DOHH2 (cell line): ENCODE results near the gene RNASET2.

Experiments used
- H3F3A ChIP-seq: fragments of 200-600 bp; sonication (generic), shearing (Covaris generic); 2 replicates; pipeline ENCODE4 v1.6.0; 2016; ENCODE audit warnings: antibody characterized with exemption, mild to moderate bottlenecking; ENCODE audit not compliant: control insufficient read depth, insufficient read depth
- H3K27ac ChIP-seq: fragments of 200-600 bp; sonication (generic); 2 replicates; pipeline ENCODE4 v1.5.1; 2014; ENCODE audit warnings: low read depth, mild to moderate bottlenecking, low read length, moderate library complexity
- H3K27me3 ChIP-seq: fragments of 200-600 bp; sonication (generic); 2 replicates; pipeline ENCODE4 v1.6.1; 2014; ENCODE audit warnings: mild to moderate bottlenecking, low read length, mixed read lengths; ENCODE audit not compliant: control insufficient read depth
- H3K36me3 ChIP-seq: fragments of 200-600 bp; sonication (generic); 2 replicates; pipeline ENCODE4 v1.6.1; 2014; ENCODE audit warnings: mild to moderate bottlenecking, low read length, moderate library complexity, mixed read lengths; ENCODE audit not compliant: control insufficient read depth
- H3K4me1 ChIP-seq: fragments of 200-600 bp; sonication (generic); 2 replicates; pipeline ENCODE4 v1.6.1; 2014; ENCODE audit warnings: mild to moderate bottlenecking, low read length, mixed read lengths; ENCODE audit not compliant: control insufficient read depth
- H3K4me2 ChIP-seq: fragments of 200-600 bp; sonication (generic); 2 replicates; pipeline ENCODE4 v1.6.0; 2014; ENCODE audit warnings: mild to moderate bottlenecking, low read length, moderate library complexity
- H3K4me3 ChIP-seq: fragments of 200-600 bp; sonication (generic); 2 replicates; pipeline ENCODE4 v1.5.1; 2014; ENCODE audit warnings: mild to moderate bottlenecking, low read length, mixed read lengths
- H3K79me2 ChIP-seq: fragments of 200-600 bp; sonication (generic); 2 replicates; pipeline ENCODE4 v1.6.1; 2014; ENCODE audit warnings: mild to moderate bottlenecking, low read length, mixed read lengths; ENCODE audit not compliant: control insufficient read depth
- H3K9me2 ChIP-seq: fragments of 200-600 bp; sonication (generic); replicated peaks from 2 replicates; pipeline ENCODE4 v1.6.1; 2014; ENCODE audit warnings: mild to moderate bottlenecking, low read length, mixed read lengths; ENCODE audit not compliant: control insufficient read depth
- H3K9me3 ChIP-seq: fragments of 200-600 bp; sonication (generic); 2 replicates; pipeline ENCODE4 v1.6.1; 2014; ENCODE audit warnings: antibody characterized with exemption, low read length, mixed read lengths; ENCODE audit not compliant: control insufficient read depth, insufficient read depth
- H4K20me1 ChIP-seq: fragments of 200-600 bp; sonication (generic); 2 replicates; pipeline ENCODE4 v1.6.0; 2014; ENCODE audit warnings: low read depth, mild to moderate bottlenecking, antibody characterized with exemption, low read length, moderate library complexity; ENCODE audit not compliant: control insufficient read depth, insufficient read depth
- EZH2phosphoT487 ChIP-seq: fragments of 200-600 bp; sonication (generic); IDR thresholded peaks from 2 replicates; pipeline ENCODE4 v1.6.1; 2017; ENCODE audit warnings: borderline replicate concordance, mild to moderate bottlenecking, antibody characterized with exemption, low read length, moderate library complexity, mixed read lengths
- TF ChIP-seq, protein P1 (sequence below): fragments of 200-600 bp; sonication (generic); IDR thresholded peaks from one replicate; pipeline ENCODE4 v1.5.1; 2014; ENCODE audit warnings: antibody characterized with exemption, mild to moderate bottlenecking, low read depth, low read length; ENCODE audit not compliant: poor library complexity, severe bottlenecking

The RNASET2 gene

GRCh38 chr6:166938704-166939103 lies 17.6 kb downstream of the RNASET2 start:
- H3K27ac ChIP-seq = no peak overlapping the region
- no peaks in the 10 kb centered on the region for H3K79me2 ChIP-seq
- no peak overlapping the region for H3K4me3 ChIP-seq
- H3F3A ChIP-seq = no peaks in the 10 kb centered on the region
- no peak overlapping the region for H3K4me2 ChIP-seq
- peaks cover 60% of the 10 kb centered on the region for H3K36me3 ChIP-seq
- TF ChIP-seq, protein P1, sequence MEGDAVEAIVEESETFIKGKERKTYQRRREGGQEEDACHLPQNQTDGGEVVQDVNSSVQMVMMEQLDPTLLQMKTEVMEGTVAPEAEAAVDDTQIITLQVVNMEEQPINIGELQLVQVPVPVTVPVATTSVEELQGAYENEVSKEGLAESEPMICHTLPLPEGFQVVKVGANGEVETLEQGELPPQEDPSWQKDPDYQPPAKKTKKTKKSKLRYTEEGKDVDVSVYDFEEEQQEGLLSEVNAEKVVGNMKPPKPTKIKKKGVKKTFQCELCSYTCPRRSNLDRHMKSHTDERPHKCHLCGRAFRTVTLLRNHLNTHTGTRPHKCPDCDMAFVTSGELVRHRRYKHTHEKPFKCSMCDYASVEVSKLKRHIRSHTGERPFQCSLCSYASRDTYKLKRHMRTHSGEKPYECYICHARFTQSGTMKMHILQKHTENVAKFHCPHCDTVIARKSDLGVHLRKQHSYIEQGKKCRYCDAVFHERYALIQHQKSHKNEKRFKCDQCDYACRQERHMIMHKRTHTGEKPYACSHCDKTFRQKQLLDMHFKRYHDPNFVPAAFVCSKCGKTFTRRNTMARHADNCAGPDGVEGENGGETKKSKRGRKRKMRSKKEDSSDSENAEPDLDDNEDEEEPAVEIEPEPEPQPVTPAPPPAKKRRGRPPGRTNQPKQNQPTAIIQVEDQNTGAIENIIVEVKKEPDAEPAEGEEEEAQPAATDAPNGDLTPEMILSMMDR = no peak
- no peak for TF ChIP-seq EZH2phosphoT487
- H3K9me3 ChIP-seq = no peaks in the 10 kb centered on the region
- H4K20me1 ChIP-seq = no peaks in the 10 kb centered on the region; the same call in 1 of the 2 replicates
- H3K9me2 ChIP-seq = no peaks in the 10 kb centered on the region
- H3K27me3 ChIP-seq = no peaks in the 10 kb centered on the region
- H3K4me1 ChIP-seq = no peaks in the 10 kb centered on the region

DNA sequence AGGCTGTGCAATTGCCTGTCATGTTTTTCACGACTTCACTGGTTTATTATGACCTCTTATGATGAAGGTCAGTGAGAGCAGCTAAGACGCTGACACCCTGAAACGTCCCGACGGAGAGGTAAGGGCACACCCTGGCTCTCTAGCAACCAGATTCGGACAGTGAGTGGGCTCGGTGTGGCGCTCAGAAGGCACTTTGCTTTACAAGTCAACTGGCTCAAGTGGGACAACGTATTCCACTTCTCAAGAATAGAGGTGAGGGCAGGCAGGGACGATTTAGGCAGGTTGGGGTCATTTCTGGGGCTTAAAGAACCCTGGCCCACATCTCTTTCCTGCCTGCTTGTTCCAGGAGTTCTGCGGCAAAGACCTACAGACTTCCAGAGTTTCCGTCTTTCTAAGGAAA lies 18.2 kb downstream of the RNASET2 start:
- H3K27me3 ChIP-seq = no peaks in the 10 kb centered on the region
- H3K4me1 ChIP-seq = no peaks in the 10 kb centered on the region
- no peaks in the 10 kb centered on the region; the same call in 1 of the 2 replicates for H4K20me1 ChIP-seq
- peaks cover 62% of the 10 kb centered on the region for H3K36me3 ChIP-seq
- no peak overlapping the region for H3K4me3 ChIP-seq
- H3K9me3 ChIP-seq = no peaks in the 10 kb centered on the region
- H3K79me2 ChIP-seq = no peaks in the 10 kb centered on the region
- no peaks in the 10 kb centered on the region for H3K9me2 ChIP-seq
- TF ChIP-seq, protein P1 = no peak
- no peak overlapping the region for H3K4me2 ChIP-seq
- no peaks in the 10 kb centered on the region for H3F3A ChIP-seq
- no peak overlapping the region for H3K27ac ChIP-seq

GRCh38 chr6:166937746-166938145 lies 18.6 kb downstream of the RNASET2 start:
- H3K4me2 ChIP-seq = no peak overlapping the region
- H3K36me3 ChIP-seq = peaks cover 62% of the 10 kb centered on the region

More at GRCh38 chr6:166937746-166938145, 18.6 kb downstream of the RNASET2 start:
- H3K9me3 ChIP-seq = no peaks in the 10 kb centered on the region
- H4K20me1 ChIP-seq = no peaks in the 10 kb centered on the region; the same call in 1 of the 2 replicates
- no peaks in the 10 kb centered on the region for H3K79me2 ChIP-seq
- H3K4me3 ChIP-seq = no peak overlapping the region
- no peak for TF ChIP-seq EZH2phosphoT487
- TF ChIP-seq, protein P1 = no peak
- no peaks in the 10 kb centered on the region for H3K4me1 ChIP-seq
- H3K27me3 ChIP-seq = no peaks in the 10 kb centered on the region
- H3K27ac ChIP-seq = no peak overlapping the region
- no peaks in the 10 kb centered on the region for H3K9me2 ChIP-seq
- no peaks in the 10 kb centered on the region for H3F3A ChIP-seq
